ENCODE data around the gene DCLK3.

DNA sequence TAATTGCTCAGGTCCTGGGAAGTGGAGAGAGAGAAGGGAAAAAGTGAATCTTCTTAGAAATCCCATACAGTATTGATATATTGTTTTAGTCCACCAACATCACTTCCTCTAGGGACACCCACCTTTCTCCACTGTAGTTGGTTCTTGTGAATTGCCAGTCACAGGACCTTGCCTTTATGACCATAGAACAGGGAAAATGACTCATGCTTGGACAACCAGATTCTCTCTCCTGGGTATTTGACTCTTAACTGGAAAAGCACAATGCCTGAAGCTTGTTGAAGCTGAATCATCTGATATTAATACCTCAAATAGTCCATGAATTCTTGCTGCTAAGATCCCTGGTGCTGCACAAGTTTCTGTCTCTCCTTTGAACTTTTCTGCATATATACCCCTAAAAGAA lies 32.5 kb upstream of the DCLK3 start:
- TF ChIP-seq, protein P1, sequence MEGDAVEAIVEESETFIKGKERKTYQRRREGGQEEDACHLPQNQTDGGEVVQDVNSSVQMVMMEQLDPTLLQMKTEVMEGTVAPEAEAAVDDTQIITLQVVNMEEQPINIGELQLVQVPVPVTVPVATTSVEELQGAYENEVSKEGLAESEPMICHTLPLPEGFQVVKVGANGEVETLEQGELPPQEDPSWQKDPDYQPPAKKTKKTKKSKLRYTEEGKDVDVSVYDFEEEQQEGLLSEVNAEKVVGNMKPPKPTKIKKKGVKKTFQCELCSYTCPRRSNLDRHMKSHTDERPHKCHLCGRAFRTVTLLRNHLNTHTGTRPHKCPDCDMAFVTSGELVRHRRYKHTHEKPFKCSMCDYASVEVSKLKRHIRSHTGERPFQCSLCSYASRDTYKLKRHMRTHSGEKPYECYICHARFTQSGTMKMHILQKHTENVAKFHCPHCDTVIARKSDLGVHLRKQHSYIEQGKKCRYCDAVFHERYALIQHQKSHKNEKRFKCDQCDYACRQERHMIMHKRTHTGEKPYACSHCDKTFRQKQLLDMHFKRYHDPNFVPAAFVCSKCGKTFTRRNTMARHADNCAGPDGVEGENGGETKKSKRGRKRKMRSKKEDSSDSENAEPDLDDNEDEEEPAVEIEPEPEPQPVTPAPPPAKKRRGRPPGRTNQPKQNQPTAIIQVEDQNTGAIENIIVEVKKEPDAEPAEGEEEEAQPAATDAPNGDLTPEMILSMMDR (IDR thresholded peaks at IDR 0.05): no peak
- TF ChIP-seq POLR2AphosphoS5 (IDR thresholded peaks at IDR 0.05; ENCODE audit: insufficient read depth in 1 of 2, low read depth in 1 of 2): no peak

Measured in vagina (tissue), 2 donors.